GM23338 (cell line): Measurements from ENCODE around the gene UVRAG. TPM values are rescaled to one million over a fixed set of nuclear protein-coding genes. Genes with fewer than 3 reads are reported as not detected.

Experiments
- ATAC-seq: fragments of 200-7000 bp; cut with Tn5 transposase; 3 replicates; pipeline ENCODE4 v1.9.1; 2020
- DNase-seq: peaks from one replicate; pipeline ENCODE4 v3.0.0-alpha.2; 2015; ENCODE audit warnings: low spot score
- H2AFZ ChIP-seq: fragments of 200-600 bp; sonication (generic); 2 replicates; pipeline ENCODE4 v1.8.0; 2016; ENCODE audit warnings: antibody characterized with exemption, mild to moderate bottlenecking, moderate library complexity
- H3F3A ChIP-seq: fragments of 200-600 bp; sonication (generic); replicated peaks from 2 replicates; pipeline ENCODE4 v1.8.0; 2017; ENCODE audit warnings: antibody characterized with exemption, mixed run types, low read depth
- H3K27ac ChIP-seq: fragments of 200-600 bp; sonication (generic); 2 replicates; pipeline ENCODE4 v1.6.1; 2016; ENCODE audit warnings: low read depth
- H3K27me3 ChIP-seq: fragments of 200-600 bp; sonication (generic); 2 replicates; pipeline ENCODE4 v1.8.0; 2016; ENCODE audit warnings: mild to moderate bottlenecking, mixed run types, moderate library complexity; ENCODE audit not compliant: insufficient read depth
- H3K36me3 ChIP-seq: fragments of 200-600 bp; sonication (generic); 2 replicates; pipeline ENCODE4 v1.8.0; 2016; ENCODE audit warnings: mild to moderate bottlenecking; ENCODE audit not compliant: insufficient read depth
- H3K4me1 ChIP-seq: fragments of 200-600 bp; sonication (generic); 2 replicates; pipeline ENCODE4 v1.8.0; 2016; ENCODE audit warnings: mild to moderate bottlenecking, moderate library complexity; ENCODE audit not compliant: insufficient read depth
- H3K4me2 ChIP-seq: fragments of 200-600 bp; sonication (generic); 2 replicates; pipeline ENCODE4 v1.7.1; 2017; ENCODE audit warnings: mixed run types
- H3K4me3 ChIP-seq: fragments of 200-600 bp; sonication (generic); 2 replicates; pipeline ENCODE4 v1.6.1; 2016; ENCODE audit warnings: mixed run types
- H3K79me2 ChIP-seq: fragments of 200-600 bp; sonication (generic); replicated peaks from 2 replicates; pipeline ENCODE4 v1.8.0; 2017; ENCODE audit warnings: mild to moderate bottlenecking; ENCODE audit not compliant: insufficient read depth
- H3K9me2 ChIP-seq: fragments of 200-600 bp; sonication (generic); 2 replicates; pipeline ENCODE4 v1.8.0; 2017; ENCODE audit not compliant: insufficient read depth
- H4K20me1 ChIP-seq: fragments of 200-600 bp; sonication (generic); replicated peaks from 2 replicates; pipeline ENCODE4 v1.8.0; 2017; ENCODE audit warnings: mild to moderate bottlenecking; ENCODE audit not compliant: insufficient read depth
- H3K27ac Mint-ChIP-seq: 2 replicates; pipeline ENCODE4 v1.8.0; 2020; ENCODE audit warnings: inconsistent platforms, mild to moderate bottlenecking, moderate library complexity, mixed read lengths
- H3K27me3 Mint-ChIP-seq: 3 replicates; pipeline ENCODE4 v1.8.0; 2022; ENCODE audit warnings: low read depth, mild to moderate bottlenecking, moderate library complexity, mixed read lengths, inconsistent platforms; ENCODE audit not compliant: insufficient read depth, poor library complexity
- H3K36me3 Mint-ChIP-seq: 3 replicates; pipeline ENCODE4 v1.8.0; 2021; ENCODE audit warnings: low read depth, mild to moderate bottlenecking, inconsistent platforms, moderate library complexity, mixed read lengths
- H3K4me1 Mint-ChIP-seq: 3 replicates; pipeline ENCODE4 v1.8.0; 2020; ENCODE audit warnings: mild to moderate bottlenecking, inconsistent platforms, mixed read lengths
- H3K4me3 Mint-ChIP-seq: 3 replicates; pipeline ENCODE4 v1.8.0; 2021; ENCODE audit warnings: moderate library complexity, mild to moderate bottlenecking, inconsistent platforms, mixed read lengths
- H3K9me3 Mint-ChIP-seq: 3 replicates; pipeline ENCODE4 v1.8.0; 2020; ENCODE audit warnings: moderate library complexity, mild to moderate bottlenecking, inconsistent platforms, mixed read lengths
- EZH2 ChIP-seq: fragments of 200-600 bp; sonication (generic); IDR thresholded peaks from one replicate; pipeline ENCODE4 v1.8.0; 2017; ENCODE audit warnings: antibody characterized with exemption, mild to moderate bottlenecking, low read depth; ENCODE audit not compliant: unreplicated experiment
- NANOG ChIP-seq: IDR thresholded peaks from 2 replicates; pipeline ENCODE4 v1.6.1; 2016; ENCODE audit warnings: antibody characterized with exemption, borderline replicate concordance
- ZNF331 ChIP-seq: fragments of 250-450 bp; sonication (Bioruptor Pico); IDR thresholded peaks from 2 replicates; pipeline ENCODE4 v1.5.0; 2020; ENCODE audit warnings: low read depth, mild to moderate bottlenecking, moderate library complexity
- polyA plus RNA-seq: library from polyadenylated mRNA; unstranded; fragments of >200 nt; fragmentation: Nextera tagmentation; extraction: Ambion mirVana; gene quantifications from 2 replicates; pipeline ENCODE4 v1.2.1, GENCODE V29; 2016
- total RNA-seq: library from RNA; depleted of rRNA; stranded (reverse); fragments of >200 nt; shearing (Covaris generic); gene quantifications from 2 replicates; pipeline ENCODE4 v1.2.3, GENCODE V29; 2014
- TF ChIP-seq, protein P1 (sequence below): fragments of 250-450 bp; sonication (Bioruptor Pico); IDR thresholded peaks from 2 replicates; pipeline ENCODE4 v1.5.0; 2020; ENCODE audit warnings: mild to moderate bottlenecking, moderate library complexity
- TF ChIP-seq, protein P2 (sequence below): IDR thresholded peaks from one replicate; pipeline ENCODE4 v1.6.1; 2018; ENCODE audit warnings: antibody characterized with exemption; ENCODE audit not compliant: unreplicated experiment
- TF ChIP-seq, protein P3 (sequence below), 2 experiments: fragments of 200-600 bp in 1 of 2; sonication (generic) in 1 of 2; conservative IDR thresholded peaks; 2 replicates each; pipeline versions ENCODE4 v1.5.1 to v1.6.1; 2016 to 2017; ENCODE audit warnings: antibody characterized with exemption in 2 of 2, low read depth in 2 of 2, mild to moderate bottlenecking in 2 of 2, moderate library complexity in 1 of 2

UVRAG gene
- total and polyA plus RNA-seq, 2 experiments from 2014 or later = 15.3 to 17.4 TPM

DNA sequence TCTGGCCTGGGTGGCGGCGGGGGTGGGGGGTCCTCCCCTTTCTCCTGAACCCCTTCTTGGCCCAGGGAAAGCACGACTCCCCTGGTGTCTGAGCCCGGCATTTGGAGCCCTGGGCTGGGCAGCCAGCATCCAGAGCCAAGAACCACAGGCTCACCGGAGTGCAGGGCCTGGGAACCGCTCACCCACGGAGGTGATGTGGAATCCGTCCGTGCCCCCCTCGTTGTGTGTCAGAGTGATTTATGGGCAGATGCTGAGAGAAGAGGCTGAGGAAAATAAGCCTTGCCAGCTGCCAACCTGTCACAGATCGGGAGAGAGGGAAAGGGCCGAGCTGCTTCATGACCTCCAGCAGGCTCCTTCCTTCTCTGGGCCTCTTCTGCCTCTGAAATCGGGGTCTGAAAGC lies 357.6 kb downstream of the UVRAG start (continued):
- TF ChIP-seq, protein P1, sequence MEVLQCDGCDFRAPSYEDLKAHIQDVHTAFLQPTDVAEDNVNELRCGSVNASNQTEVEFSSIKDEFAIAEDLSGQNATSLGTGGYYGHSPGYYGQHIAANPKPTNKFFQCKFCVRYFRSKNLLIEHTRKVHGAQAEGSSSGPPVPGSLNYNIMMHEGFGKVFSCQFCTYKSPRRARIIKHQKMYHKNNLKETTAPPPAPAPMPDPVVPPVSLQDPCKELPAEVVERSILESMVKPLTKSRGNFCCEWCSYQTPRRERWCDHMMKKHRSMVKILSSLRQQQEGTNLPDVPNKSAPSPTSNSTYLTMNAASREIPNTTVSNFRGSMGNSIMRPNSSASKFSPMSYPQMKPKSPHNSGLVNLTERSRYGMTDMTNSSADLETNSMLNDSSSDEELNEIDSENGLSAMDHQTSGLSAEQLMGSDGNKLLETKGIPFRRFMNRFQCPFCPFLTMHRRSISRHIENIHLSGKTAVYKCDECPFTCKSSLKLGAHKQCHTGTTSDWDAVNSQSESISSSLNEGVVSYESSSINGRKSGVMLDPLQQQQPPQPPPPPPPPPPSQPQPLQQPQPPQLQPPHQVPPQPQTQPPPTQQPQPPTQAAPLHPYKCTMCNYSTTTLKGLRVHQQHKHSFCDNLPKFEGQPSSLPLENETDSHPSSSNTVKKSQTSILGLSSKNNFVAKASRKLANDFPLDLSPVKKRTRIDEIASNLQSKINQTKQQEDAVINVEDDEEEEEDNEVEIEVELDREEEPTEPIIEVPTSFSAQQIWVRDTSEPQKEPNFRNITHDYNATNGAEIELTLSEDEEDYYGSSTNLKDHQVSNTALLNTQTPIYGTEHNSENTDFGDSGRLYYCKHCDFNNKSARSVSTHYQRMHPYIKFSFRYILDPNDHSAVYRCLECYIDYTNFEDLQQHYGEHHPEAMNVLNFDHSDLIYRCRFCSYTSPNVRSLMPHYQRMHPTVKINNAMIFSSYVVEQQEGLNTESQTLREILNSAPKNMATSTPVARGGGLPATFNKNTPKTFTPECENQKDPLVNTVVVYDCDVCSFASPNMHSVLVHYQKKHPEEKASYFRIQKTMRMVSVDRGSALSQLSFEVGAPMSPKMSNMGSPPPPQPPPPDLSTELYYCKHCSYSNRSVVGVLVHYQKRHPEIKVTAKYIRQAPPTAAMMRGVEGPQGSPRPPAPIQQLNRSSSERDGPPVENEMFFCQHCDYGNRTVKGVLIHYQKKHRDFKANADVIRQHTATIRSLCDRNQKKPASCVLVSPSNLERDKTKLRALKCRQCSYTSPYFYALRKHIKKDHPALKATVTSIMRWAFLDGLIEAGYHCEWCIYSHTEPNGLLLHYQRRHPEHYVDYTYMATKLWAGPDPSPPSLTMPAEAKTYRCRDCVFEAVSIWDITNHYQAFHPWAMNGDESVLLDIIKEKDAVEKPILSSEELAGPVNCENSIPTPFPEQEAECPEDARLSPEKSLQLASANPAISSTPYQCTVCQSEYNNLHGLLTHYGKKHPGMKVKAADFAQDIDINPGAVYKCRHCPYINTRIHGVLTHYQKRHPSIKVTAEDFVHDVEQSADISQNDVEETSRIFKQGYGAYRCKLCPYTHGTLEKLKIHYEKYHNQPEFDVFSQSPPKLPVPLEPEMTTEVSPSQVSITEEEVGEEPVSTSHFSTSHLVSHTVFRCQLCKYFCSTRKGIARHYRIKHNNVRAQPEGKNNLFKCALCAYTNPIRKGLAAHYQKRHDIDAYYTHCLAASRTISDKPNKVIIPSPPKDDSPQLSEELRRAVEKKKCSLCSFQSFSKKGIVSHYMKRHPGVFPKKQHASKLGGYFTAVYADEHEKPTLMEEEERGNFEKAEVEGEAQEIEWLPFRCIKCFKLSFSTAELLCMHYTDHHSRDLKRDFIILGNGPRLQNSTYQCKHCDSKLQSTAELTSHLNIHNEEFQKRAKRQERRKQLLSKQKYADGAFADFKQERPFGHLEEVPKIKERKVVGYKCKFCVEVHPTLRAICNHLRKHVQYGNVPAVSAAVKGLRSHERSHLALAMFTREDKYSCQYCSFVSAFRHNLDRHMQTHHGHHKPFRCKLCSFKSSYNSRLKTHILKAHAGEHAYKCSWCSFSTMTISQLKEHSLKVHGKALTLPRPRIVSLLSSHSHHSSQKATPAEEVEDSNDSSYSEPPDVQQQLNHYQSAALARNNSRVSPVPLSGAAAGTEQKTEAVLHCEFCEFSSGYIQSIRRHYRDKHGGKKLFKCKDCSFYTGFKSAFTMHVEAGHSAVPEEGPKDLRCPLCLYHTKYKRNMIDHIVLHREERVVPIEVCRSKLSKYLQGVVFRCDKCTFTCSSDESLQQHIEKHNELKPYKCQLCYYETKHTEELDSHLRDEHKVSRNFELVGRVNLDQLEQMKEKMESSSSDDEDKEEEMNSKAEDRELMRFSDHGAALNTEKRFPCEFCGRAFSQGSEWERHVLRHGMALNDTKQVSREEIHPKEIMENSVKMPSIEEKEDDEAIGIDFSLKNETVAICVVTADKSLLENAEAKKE (CRISPR knock-in tag) = no peak
- TF ChIP-seq NANOG = no peak
- TF ChIP-seq, protein P2, sequence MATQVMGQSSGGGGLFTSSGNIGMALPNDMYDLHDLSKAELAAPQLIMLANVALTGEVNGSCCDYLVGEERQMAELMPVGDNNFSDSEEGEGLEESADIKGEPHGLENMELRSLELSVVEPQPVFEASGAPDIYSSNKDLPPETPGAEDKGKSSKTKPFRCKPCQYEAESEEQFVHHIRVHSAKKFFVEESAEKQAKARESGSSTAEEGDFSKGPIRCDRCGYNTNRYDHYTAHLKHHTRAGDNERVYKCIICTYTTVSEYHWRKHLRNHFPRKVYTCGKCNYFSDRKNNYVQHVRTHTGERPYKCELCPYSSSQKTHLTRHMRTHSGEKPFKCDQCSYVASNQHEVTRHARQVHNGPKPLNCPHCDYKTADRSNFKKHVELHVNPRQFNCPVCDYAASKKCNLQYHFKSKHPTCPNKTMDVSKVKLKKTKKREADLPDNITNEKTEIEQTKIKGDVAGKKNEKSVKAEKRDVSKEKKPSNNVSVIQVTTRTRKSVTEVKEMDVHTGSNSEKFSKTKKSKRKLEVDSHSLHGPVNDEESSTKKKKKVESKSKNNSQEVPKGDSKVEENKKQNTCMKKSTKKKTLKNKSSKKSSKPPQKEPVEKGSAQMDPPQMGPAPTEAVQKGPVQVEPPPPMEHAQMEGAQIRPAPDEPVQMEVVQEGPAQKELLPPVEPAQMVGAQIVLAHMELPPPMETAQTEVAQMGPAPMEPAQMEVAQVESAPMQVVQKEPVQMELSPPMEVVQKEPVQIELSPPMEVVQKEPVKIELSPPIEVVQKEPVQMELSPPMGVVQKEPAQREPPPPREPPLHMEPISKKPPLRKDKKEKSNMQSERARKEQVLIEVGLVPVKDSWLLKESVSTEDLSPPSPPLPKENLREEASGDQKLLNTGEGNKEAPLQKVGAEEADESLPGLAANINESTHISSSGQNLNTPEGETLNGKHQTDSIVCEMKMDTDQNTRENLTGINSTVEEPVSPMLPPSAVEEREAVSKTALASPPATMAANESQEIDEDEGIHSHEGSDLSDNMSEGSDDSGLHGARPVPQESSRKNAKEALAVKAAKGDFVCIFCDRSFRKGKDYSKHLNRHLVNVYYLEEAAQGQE = no peak

DNA sequence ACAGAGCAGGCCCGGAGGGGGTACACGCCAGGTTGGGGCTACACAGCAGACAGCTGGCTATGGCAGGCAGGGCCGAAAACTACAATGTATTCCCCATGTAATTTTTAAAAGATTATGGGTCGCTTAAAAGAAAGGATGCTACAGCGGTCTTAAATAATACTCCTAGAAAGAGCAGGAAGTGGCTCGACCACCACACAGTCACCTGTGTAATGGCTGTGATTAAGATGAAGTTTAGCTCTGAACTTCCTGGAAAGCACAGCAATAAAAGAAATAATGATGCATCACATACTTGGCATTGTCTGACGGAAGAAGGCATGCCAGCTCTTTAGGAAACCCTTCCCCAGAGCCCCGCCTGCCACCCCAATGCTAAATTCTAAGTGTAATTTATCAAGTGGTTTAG lies 358.7 kb downstream of the UVRAG start:
- ATAC-seq = no peak
- Histone ChIP-seq H3K27me3 (no peaks in the 10 kb centered on the region), H3K36me3 (no peaks in the 10 kb centered on the region), H3K4me2 (no peak overlapping the region), H3K27ac (no peak overlapping the region), H3K9me2 (no peaks in the 10 kb centered on the region), H3K4me1 (no peaks in the 10 kb centered on the region), H3F3A (no peaks in the 10 kb centered on the region), H3K4me3 (no peak overlapping the region), H3K79me2 (no peaks in the 10 kb centered on the region), H4K20me1 (no peaks in the 10 kb centered on the region), H2AFZ (no peak overlapping the region)
- DNase-seq = no peak
- peaks cover 3% of the 10 kb centered on the region; the same call in 2 of the 3 replicates for H3K9me3 Mint-ChIP-seq
- H3K4me1 Mint-ChIP-seq = peaks cover 8% of the 10 kb centered on the region
- H3K36me3 Mint-ChIP-seq = no peaks in the 10 kb centered on the region; the same call in 2 of the 3 replicates
- peaks cover 12% of the 10 kb centered on the region for H3K27me3 Mint-ChIP-seq
- no peak overlapping the region for H3K4me3 Mint-ChIP-seq
- no peak overlapping the region for H3K27ac Mint-ChIP-seq
- TF ChIP-seq EZH2 = no peak
- no peak for TF ChIP-seq ZNF331 (CRISPR knock-in tag)
- TF ChIP-seq, protein P3, sequence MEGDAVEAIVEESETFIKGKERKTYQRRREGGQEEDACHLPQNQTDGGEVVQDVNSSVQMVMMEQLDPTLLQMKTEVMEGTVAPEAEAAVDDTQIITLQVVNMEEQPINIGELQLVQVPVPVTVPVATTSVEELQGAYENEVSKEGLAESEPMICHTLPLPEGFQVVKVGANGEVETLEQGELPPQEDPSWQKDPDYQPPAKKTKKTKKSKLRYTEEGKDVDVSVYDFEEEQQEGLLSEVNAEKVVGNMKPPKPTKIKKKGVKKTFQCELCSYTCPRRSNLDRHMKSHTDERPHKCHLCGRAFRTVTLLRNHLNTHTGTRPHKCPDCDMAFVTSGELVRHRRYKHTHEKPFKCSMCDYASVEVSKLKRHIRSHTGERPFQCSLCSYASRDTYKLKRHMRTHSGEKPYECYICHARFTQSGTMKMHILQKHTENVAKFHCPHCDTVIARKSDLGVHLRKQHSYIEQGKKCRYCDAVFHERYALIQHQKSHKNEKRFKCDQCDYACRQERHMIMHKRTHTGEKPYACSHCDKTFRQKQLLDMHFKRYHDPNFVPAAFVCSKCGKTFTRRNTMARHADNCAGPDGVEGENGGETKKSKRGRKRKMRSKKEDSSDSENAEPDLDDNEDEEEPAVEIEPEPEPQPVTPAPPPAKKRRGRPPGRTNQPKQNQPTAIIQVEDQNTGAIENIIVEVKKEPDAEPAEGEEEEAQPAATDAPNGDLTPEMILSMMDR (conservative IDR thresholded peaks at IDR 0.05; ENCODE audit: low read depth in 2 of 2) = no peak
